H4 (cell line): Measurements from ENCODE around the gene ELFN2. TPM values are rescaled to one million over a fixed set of nuclear protein-coding genes. Genes with fewer than 3 reads are reported as not detected.

Experiments
- DNase-seq: peaks from one replicate; pipeline ENCODE4 v3.0.0-alpha.2; 2015; ENCODE audit warnings: low spot score
- total RNA-seq: library from RNA; depleted of rRNA; stranded (reverse); fragments of >200 nt; shearing (Covaris generic); gene quantifications from 2 replicates; pipeline ENCODE4 v1.2.3, GENCODE V29; 2014

The ELFN2 gene
- total RNA-seq, 1 experiment from 2014 or later = 0.29 TPM

- no peak for DNase-seq
These were observed 42.6 kb downstream of the ELFN2 start for GRCh38 chr22:37384691-37385090.

DNA sequence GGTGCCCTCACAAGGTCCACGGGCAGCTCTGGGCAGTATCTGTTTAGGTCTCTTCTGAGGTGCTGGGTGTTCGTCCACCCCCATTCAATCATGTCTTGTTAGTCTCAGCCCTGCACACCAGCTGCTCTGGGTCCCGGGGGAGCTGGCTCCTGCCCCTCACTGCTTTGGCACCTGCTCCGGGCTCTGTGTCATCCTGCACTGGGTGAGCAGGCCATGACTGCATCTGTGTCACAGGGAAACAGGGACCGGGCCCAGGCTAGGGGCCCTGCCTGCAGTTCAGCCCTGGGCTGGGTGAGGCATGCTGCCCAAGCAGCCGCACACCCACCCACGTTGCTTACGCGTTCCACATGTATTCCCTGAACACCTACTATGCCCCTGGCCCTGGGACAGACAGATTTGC, 43.9 kb downstream of the ELFN2 start:
- no peak for DNase-seq

DNA sequence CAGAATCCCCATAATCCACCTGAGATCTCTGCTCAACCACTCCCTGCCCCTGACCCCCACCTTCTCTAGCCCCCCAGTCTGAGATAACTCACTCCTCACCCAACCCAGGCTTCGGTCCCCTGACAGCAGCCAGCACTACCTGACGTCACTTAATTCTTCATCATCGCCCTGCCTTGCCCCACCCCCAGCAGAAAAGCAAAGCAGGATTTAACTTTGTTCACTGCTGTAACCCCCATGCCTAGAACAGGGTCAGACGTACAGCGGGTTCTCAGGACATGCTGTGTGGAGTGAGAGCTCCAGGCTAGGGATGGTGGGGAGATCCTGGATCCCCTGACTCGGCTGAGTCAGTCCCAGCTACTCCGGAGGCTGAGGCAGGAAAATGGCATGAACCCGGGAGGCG, 45.8 kb downstream of the ELFN2 start:
- no peak for DNase-seq

DNA sequence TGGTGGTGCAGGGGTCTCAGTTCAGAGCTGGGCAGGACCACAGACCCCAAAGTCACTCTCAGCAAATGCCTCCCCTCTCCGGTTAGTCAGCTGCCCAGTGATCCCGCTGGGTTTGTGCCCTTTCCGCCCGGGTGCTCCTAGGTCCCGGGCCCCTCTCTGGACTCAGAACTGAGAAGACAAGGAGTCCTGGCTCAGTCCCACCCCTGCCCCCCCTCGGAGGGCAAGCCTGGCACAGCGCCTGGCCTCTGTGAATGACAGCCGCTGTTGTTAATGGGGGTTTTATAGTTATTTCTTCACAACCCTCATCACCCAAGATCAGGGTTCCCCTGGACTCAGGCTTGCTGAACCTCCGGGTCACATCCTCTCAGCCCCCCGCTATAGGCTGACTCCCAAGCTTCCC, 47.6 kb downstream of the ELFN2 start:
- no peak for DNase-seq

- DNase-seq = no peak
These were observed 48.2 kb downstream of the ELFN2 start for GRCh38 chr22:37379085-37379484.

DNA sequence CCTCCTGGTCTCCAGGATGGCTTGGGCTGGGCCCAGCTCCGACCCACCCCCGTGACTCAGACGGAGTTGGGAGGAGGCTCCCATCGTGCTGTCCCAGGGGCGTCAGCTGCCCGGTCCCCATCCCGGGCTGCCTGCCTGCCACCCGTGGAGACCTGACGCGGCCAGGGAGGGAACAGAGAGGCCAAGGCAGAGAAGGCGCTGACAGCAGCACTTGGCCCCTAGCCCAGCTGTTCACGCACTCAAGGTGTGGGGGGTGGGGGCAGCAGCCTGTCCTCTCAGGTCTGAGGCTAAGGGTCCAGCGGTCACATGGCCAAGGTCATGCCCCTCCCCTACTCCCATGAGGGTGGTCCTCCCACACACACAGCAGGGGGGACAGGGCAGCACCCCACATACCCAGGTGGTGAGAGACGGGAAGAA, 48.6 kb downstream of the ELFN2 start:
- no peak for DNase-seq

- no peak for DNase-seq
These were observed 49.4 kb downstream of the ELFN2 start for GRCh38 chr22:37377927-37378326.

DNA sequence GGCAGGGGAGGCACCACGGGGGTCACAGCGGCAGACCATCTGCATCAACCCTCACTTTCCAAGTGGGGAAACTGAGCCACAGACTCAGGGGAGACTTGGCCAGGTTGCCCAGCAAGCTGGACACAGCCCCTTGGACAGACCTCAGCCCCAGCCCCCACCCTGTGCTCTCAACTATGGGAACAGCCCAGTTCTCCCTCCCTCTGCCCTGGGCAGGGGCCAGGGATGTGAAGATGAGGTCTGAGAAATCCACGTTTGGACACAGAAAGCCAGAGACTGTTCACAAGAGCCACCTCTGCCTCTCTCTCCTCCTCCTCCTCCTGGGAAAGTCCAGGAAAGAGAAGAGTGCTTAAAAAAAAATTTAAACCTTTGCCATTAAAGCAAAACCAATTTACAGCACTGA, 50.1 kb downstream of the ELFN2 start:
- no peak for DNase-seq

DNA sequence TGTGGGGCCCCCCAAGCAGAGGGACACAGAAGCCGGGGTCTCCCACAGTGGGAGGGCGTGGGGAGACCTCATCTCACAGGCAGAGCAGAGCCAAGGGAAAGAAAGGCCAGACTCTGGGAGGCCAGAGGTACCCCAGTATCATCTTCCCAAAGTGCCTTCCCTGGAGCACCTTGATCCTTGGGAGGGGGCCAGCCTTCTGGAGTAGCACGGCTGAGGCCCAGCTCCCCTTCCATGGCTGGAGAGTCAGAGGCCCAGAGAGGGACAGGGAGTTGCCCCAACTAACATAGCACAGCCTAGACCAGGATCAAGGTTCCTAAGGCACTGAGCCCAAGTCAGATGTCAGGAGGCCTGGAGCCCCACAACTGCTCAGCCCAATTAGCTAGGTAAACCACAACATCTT, 50.6 kb downstream of the ELFN2 start:
- DNase-seq = no peak

GRCh38 chr22:37375801-37376200, 51.5 kb downstream of the ELFN2 start:
- DNase-seq = no peak

DNA sequence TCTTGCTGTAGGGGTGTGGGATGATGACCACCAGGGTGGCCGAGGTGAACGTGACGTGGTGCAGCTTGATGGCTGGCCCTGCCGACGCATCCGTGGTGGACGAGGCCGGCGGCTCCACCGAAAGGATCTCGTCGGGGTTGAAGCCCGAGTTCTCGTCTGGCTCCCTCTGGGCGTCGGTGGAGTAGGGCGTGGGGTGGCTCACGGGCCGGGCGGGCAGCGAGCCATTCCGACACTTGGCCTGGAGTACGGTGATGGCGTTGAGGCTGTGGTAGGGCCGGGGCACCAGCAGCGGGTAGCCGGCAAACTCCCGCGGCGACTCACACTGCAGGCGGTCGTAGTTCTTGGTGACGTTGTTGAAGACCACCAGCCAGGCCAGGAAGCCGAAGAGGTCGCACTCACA, 52.7 kb downstream of the ELFN2 start:
- DNase-seq = no peak

DNA sequence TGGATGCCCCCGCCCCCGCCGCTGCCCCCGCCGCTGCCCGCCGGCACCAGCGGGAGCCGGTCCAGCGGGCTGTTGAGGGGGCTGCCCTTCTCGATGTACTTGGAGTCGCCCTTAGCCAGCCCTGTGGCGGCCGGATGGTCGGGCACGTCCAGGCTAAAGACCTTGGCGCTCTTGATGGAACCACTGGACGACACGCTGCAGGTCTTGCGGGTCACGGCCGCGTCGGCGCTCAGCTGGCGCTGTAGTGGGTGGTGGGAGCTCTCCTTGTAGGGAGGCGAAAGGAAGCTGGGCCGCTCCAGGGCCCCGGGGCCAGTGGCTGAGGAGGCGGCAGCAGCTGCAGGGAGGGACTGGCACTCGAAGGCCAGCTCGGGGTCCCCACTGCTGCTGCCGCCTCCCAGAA, 53.8 kb downstream of the ELFN2 start:
- no peak for DNase-seq

DNA sequence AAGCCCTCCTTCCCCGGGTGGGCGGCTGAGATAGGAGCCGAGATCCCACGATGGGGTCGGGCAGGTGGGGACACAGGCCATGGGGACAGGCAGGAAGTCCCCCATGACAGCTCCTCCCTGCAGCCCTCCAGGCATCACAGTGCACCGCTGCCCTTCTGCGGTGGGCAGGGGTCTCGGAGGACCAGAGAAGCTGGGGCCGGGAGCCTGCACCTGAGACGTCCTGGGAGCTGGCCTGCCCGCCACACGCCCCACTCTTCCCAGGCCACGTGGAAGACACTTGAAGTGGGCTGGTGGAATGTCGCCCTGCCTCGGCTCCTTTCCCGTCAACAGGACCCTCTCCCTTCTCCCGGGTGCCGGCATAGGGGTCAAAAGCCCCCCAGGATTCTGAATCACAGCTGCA, 55.4 kb downstream of the ELFN2 start:
- no peak for DNase-seq

DNA sequence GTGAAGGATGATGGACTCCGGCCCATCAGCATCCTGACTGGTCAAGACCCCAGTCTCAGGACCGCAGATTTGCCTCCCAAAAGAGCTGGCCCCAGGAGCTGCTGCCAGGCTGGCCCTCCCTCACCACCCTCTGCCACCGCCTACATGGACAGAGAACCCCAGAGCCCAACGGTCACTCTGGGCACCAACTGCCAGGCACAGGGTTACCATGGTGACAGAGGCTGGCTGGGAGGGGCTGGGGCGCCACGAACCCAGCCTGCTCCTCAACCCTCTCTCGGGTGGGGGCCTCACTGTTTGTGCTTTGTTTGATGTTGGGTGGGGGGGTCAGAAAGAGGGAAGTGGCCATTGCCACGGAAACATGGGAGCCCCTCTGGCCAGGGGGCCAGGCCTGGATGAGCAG, 55.8 kb downstream of the ELFN2 start:
- no peak for DNase-seq

- no peak for DNase-seq
These were observed 56.8 kb downstream of the ELFN2 start for GRCh38 chr22:37370306-37370979.

DNA sequence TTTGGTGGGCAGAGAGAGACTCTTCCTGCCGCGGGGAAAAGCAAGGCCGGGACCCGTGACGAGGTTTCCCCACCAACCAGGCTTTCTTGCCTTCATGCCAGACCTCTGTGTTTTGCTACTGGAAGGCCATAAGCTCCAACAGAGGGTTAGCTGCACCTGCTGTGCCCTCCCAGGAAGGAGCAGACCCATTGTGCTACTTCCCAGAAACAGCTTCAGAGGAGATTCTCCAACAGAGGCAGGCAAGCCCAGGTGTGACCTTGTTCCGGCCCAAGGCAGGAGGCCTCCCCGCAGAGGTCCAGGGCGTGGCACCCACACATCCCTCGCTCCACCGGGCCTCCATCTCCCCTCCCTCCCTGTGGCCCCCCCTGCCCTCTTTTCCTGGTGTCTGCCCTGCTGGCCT, 57.8 kb downstream of the ELFN2 start:
- no peak for DNase-seq

DNA sequence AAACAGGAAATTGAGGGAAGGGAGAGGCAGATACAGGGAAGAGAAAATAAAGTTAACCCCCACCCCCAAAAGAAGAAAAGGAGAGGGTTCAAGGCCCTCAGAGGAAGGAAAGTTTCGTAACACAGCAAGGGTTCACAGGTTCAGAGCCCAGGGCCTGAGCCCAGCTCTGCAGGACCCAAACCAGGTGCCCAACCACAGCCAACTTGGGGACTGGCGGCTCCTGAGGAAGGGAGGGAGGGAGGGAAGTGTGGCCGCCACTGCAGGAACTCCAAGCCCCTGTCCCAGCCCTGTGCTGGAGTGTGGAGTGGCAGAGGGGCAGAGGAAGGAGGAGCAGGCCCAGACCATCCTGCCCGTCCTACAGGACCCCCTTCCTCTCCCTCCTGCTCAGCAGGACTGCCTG, 59.2 kb downstream of the ELFN2 start:
- DNase-seq = no peak

- no peak for DNase-seq
These were observed 60.7 kb downstream of the ELFN2 start for GRCh38 chr22:37366601-37367000.

GRCh38 chr22:37365950-37366349, 61.3 kb downstream of the ELFN2 start:
- DNase-seq = no peak

DNA sequence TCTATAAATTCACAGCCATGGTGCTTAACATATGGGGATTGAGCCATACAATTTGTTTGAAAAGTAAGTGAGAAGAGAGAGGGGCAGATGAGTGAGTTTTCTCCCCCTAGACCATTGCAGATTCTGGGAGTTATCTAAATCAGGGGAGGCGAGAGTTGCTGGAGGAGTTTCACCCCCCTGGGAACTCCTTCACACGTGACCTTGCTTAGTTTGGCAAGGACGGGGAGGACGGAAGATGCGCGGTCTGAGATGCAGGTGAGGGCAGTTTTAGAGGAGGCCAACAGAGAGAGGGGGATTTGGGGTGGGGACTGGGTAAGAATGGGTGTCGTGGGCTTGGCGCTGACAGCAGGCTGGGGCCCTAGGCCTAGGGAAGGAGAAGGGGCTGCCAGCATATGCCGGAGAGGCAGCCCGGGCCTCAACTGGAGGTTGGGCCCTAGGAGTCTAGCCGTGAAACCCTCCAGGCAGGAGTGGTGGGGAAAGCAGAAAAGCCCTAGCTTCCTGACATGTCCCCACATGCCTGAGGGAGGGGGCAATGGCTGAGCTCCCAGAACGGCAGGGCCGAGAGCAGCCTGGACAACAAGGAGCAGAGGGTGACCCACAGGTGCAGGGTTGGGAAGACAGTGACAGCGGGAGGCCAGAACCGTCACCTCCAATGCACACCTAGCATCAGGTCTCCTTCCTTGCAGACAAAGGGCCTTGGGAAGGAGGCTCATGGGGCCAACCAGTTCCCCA, 63.9 kb downstream of the ELFN2 start:
- DNase-seq = no peak

DNA sequence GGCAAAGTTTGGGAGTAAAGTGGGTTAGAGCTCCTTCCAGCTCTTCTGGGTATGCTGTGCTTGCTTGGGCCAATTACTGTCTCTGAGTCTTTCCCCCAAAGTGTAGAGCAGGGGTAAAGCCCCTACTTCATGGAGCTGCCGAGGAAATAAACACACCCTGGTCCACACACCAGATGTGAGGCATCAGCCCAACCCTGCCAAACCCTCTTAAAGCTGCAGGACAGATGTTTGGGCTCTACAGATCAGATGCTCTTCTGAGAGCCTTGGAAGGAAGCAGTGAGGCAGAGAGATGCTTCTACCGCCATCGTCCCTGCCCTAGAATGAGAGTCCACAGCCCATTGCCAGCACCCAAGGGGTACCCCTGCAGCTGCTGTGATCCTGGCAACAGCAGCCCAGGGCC, 64.7 kb downstream of the ELFN2 start:
- DNase-seq = no peak

DNA sequence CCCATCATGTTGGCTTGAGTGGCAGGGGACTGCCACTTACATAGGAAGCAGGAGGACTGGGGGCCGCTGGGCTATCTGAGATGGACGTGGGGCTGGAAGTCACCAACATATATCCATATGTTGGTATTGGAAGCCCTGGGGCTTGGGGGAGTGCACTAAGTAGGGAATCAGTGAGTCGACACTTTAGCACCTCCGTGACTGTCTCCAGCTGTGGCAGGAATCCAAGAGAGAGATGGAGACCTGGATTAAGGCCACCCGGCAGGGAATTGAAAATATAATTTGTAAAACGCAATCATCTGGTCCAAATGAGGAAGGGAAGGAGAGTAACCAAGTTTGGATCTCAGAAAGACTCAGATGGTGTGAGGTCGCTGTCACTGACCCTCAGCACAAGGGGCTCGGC, 68.4 kb downstream of the ELFN2 start:
- no peak for DNase-seq

- DNase-seq = no peak
These were observed 68.9 kb downstream of the ELFN2 start for GRCh38 chr22:37358386-37358785.
